Osteocyte (in vitro differentiated cells): ENCODE measurements around the gene PSMD6. TPM values are rescaled to one million over a fixed set of nuclear protein-coding genes. Genes with fewer than 3 reads are reported as not detected.
A peak's percentile ranks its signal among the peaks of the same experiment; 100 is the strongest.

Experiments used
- DNase-seq: peaks from one replicate; pipeline ENCODE4 v3.0.0; 2021; ENCODE audit warnings: mixed read lengths; ENCODE audit not compliant: unreplicated experiment; ENCODE audit errors: extremely low spot score
- H3K27ac Mint-ChIP-seq: one replicate; pipeline ENCODE4 v1.8.0; 2021; ENCODE audit warnings: mild to moderate bottlenecking, mixed read lengths; ENCODE audit not compliant: unreplicated experiment
- H3K27me3 Mint-ChIP-seq: one replicate; pipeline ENCODE4 v1.8.0; 2021; ENCODE audit warnings: mixed read lengths; ENCODE audit not compliant: unreplicated experiment
- H3K36me3 Mint-ChIP-seq: one replicate; pipeline ENCODE4 v1.8.0; 2021; ENCODE audit warnings: mixed read lengths; ENCODE audit not compliant: unreplicated experiment
- H3K4me1 Mint-ChIP-seq: one replicate; pipeline ENCODE4 v1.8.0; 2021; ENCODE audit warnings: mixed read lengths; ENCODE audit not compliant: unreplicated experiment
- H3K4me3 Mint-ChIP-seq: one replicate; pipeline ENCODE4 v1.8.0; 2021; ENCODE audit warnings: mild to moderate bottlenecking, moderate library complexity, mixed read lengths; ENCODE audit not compliant: unreplicated experiment
- H3K9me3 Mint-ChIP-seq: one replicate; pipeline ENCODE4 v1.8.0; 2021; ENCODE audit warnings: mixed read lengths; ENCODE audit not compliant: unreplicated experiment
- total RNA-seq: library from RNA; stranded (reverse); gene quantifications from 2 replicates; pipeline ENCODE4 v1.2.1, GENCODE V29; 2021
- TF ChIP-seq, protein P1 (sequence below): fragments of 200-600 bp; sonication (generic); IDR thresholded peaks from 2 replicates; pipeline ENCODE4 v1.5.0; 2021; ENCODE audit warnings: antibody characterized with exemption, mild to moderate bottlenecking, moderate library complexity

PSMD6 gene
- total RNA-seq, 1 donor from 2014 or later = 72.6 TPM

DNA sequence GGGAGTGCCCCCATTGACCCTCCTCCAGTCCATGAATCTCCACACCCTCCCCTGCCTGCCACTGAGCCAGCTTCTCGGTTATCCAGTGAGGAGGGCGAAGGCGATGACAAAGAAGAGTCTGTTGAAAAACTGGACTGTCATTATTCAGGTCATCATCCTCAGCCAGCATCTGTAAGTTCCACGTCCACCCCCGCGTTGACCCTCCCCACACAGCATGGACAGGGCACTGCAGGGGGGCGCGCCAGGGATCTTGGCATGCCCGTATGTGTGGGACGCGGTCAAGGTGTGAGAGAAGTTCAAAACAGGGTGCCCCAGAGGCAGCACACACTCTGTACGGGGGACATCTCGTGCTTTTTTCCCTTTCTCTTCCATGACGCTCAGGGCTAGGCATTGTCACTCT is 33.1 kb downstream of the PSMD6 start:
- no peak for DNase-seq
- TF ChIP-seq, protein P1, sequence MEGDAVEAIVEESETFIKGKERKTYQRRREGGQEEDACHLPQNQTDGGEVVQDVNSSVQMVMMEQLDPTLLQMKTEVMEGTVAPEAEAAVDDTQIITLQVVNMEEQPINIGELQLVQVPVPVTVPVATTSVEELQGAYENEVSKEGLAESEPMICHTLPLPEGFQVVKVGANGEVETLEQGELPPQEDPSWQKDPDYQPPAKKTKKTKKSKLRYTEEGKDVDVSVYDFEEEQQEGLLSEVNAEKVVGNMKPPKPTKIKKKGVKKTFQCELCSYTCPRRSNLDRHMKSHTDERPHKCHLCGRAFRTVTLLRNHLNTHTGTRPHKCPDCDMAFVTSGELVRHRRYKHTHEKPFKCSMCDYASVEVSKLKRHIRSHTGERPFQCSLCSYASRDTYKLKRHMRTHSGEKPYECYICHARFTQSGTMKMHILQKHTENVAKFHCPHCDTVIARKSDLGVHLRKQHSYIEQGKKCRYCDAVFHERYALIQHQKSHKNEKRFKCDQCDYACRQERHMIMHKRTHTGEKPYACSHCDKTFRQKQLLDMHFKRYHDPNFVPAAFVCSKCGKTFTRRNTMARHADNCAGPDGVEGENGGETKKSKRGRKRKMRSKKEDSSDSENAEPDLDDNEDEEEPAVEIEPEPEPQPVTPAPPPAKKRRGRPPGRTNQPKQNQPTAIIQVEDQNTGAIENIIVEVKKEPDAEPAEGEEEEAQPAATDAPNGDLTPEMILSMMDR = no peak
- Mint-ChIP-seq H3K27ac (no peak overlapping the region), H3K9me3 (no peaks in the 10 kb centered on the region), H3K36me3 (peaks cover 40% of the 10 kb centered on the region), H3K27me3 (no peaks in the 10 kb centered on the region), H3K4me1 (peaks cover 8% of the 10 kb centered on the region), H3K4me3 (no peak overlapping the region)

DNA sequence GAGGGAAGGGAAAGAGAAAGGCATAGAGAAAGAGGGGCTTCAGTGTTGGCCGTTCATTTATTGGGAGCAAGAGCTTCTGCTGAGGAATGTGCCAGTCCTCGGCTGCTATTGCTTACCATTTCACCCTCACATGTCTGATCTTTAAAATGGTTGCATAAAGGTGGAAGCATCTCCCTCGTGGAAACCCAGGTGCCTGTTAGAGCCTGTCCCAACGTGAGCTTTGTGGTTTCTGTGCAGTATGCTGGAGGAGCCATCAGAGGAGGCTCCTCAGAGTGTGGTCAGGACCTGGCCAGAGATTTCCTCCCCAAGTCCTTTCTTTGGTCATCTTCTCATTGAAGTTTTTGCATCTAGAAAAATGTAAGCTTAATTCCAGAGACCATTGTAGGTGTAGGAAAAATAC is 34.4 kb downstream of the PSMD6 start:
- H3K9me3 Mint-ChIP-seq = no peaks in the 10 kb centered on the region
- no peak overlapping the region for H3K27ac Mint-ChIP-seq
- H3K4me1 Mint-ChIP-seq = peaks cover 8% of the 10 kb centered on the region
- H3K27me3 Mint-ChIP-seq = no peaks in the 10 kb centered on the region
- H3K36me3 Mint-ChIP-seq = peaks cover 41% of the 10 kb centered on the region
- DNase-seq = no peak
- TF ChIP-seq, protein P1 = no peak
- no peak overlapping the region for H3K4me3 Mint-ChIP-seq

DNA sequence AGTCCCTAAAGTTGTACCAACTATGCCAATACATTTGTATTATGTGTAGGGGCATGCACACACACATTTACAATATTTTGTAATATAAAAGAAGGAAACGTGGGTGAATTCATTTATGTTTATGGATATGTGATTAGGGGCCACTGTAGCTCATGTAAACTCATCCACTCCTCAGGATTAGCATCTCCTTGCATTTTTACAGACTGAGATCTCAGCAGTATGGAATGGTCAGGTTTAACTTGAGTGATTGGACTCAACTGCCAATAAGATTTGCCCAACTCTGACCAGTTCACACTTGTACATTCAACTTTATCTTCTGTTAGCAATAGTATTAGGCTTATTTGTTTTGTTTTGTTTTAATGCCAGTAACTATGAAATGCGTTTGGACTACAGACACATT is 36.5 kb downstream of the PSMD6 start:
- Mint-ChIP-seq H3K9me3 (no peaks in the 10 kb centered on the region), H3K4me1 (peaks cover 6% of the 10 kb centered on the region), H3K27ac (no peak overlapping the region), H3K27me3 (no peaks in the 10 kb centered on the region), H3K4me3 (no peak overlapping the region), H3K36me3 (peaks cover 44% of the 10 kb centered on the region)
- no peak for DNase-seq
- TF ChIP-seq, protein P1 = no peak

DNA sequence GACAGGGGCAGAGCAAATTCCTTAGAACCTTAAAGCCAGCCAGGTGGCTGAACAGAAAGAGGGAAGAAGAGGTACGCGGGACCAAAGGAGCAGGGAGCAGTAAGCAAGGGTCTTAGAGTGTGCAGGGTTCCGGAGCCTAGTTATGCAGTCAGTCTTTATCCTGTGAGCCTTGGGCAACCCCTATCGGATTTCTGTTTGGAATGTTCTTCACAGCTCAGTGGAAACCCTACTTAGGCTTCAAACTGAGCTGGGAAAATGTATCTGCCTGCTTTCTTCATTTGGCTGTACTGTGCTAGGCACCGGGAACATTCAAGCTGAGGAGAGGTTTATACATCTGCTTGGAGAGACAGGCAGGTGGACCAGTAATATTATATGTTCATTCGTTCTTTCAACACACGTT is 37.1 kb downstream of the PSMD6 start:
- TF ChIP-seq, protein P1 = no peak
- Mint-ChIP-seq H3K4me3 (no peak overlapping the region), H3K9me3 (no peaks in the 10 kb centered on the region), H3K4me1 (peaks cover 6% of the 10 kb centered on the region), H3K27me3 (no peaks in the 10 kb centered on the region), H3K27ac (peak overlapping the region; percentile 25), H3K36me3 (peaks cover 40% of the 10 kb centered on the region)
- no peak for DNase-seq

DNA sequence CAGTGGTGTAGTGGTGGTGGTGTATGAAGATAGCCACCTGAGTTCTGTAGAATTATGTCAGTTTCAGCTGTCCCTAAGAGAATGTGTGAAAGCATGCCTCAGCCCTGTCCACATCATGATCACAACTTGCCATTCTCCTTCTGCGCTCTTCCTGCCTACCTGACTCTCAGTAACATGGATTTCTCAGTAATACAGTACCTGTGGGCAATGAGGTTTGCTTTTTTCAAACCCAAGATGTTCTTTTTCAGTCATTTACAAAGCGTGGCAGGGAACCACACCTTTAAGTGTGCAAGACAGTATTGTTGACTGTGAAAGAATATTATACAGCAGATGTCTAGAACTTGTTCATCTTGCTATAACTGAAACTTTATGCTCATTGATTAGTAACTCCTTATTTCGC is 38.9 kb downstream of the PSMD6 start:
- H3K36me3 Mint-ChIP-seq = peaks cover 37% of the 10 kb centered on the region
- DNase-seq = no peak
- H3K9me3 Mint-ChIP-seq = no peaks in the 10 kb centered on the region
- H3K27me3 Mint-ChIP-seq = no peaks in the 10 kb centered on the region
- TF ChIP-seq, protein P1 = no peak
- no peak overlapping the region for H3K4me3 Mint-ChIP-seq
- H3K4me1 Mint-ChIP-seq = peaks cover 6% of the 10 kb centered on the region
- H3K27ac Mint-ChIP-seq = no peak overlapping the region
